ENCODE results near the gene RDH5. TPM values are rescaled to one million over a fixed set of nuclear protein-coding genes. Genes with fewer than 3 reads are reported as not detected.
A peak's percentile ranks its signal among the peaks of the same experiment; 100 is the strongest.

The RDH5 gene
- total RNA-seq, 4 donors from 2014 or later: 28.0 to 54.6 (median 38.4) TPM

DNA sequence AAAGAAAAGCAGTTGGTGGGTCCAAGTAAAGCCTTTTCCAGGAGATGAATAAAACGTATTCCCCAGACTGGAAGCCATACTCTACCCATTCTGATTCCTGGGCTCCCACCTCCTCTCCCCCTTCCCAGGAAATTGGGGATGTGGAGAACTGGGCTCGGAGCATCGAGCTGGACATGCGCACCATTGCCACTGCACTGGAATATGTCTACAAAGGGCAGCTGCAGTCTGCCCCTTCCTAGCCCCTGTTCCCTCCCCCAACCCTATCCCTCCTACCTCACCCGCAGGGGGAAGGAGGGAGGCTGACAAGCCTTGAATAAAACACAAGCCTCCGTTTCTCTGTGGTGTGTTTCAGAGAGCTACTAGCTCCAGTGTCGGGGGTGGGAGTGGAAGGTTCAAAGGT, 822 bp upstream of the RDH5 start:
- no peak overlapping the region for H3K4me3 ChIP-seq
- 45 to 62% methylated on average over 7 of the region's 7 CpGs for WGBS, 2 donors
- H3K27me3 ChIP-seq: no peaks in the 10 kb centered on the region
- H3K27ac ChIP-seq: peak overlapping the region; percentile 64 to 94 (median 91)
- H3K4me1 ChIP-seq: peaks cover 0 to 88% (median 69%) of the 10 kb centered on the region in 4 donors
- no peaks in the 10 kb centered on the region for H3K9me3 ChIP-seq
- no peak for TF ChIP-seq CTCF (IDR thresholded peaks at IDR 0.05)
- no peak for TF ChIP-seq EP300 (IDR thresholded peaks at IDR 0.05)
- no peak for TF ChIP-seq POLR2A (IDR thresholded peaks at IDR 0.05)
- peaks cover 0 to 21% (median 0%) of the 10 kb centered on the region in 3 donors for H3K36me3 ChIP-seq
- no peak for DNase-seq (ENCODE audit: low spot score in 2 of 2)

- H3K27me3 ChIP-seq: no peaks in the 10 kb centered on the region
- H3K4me3 ChIP-seq: peak overlapping the region in 1 of 4 donors; percentile 22
- peak overlapping the region in 3 of 4 donors; percentile 89 to 94 (median 93) for H3K27ac ChIP-seq
- H3K4me1 ChIP-seq: peaks cover 0 to 90% (median 68%) of the 10 kb centered on the region in 4 donors
- H3K36me3 ChIP-seq: peaks cover 0 to 37% (median 6%) of the 10 kb centered on the region in 3 donors
- 16 to 60% methylated on average over 2 to 9 of the region's 9 CpGs for WGBS, 2 donors
- no peaks in the 10 kb centered on the region for H3K9me3 ChIP-seq
- DNase-seq (ENCODE audit: low spot score in 2 of 2): peak; percentile 33 to 51
- no peak for TF ChIP-seq POLR2A (IDR thresholded peaks at IDR 0.05)
- peak in 1 of 2 donors; percentile 47 for TF ChIP-seq EP300 (IDR thresholded peaks at IDR 0.05)
- TF ChIP-seq CTCF (IDR thresholded peaks at IDR 0.05): peak; percentile 45 to 72 (median 67)
Measured at GRCh38 chr12:55720894-55721444, 776 bp downstream of the RDH5 start.

GRCh38 chr12:55721601-55722213, 1.5 kb downstream of the RDH5 start:
- Histone ChIP-seq H3K4me1 (peaks cover 0 to 94% (median 70%) of the 10 kb centered on the region in 4 donors), H3K36me3 (peaks cover 0 to 44% (median 6%) of the 10 kb centered on the region in 3 donors), H3K4me3 (peak overlapping the region in 1 of 4 donors; percentile 22), H3K27ac (peak overlapping the region in 3 of 4 donors; percentile 89 to 94 (median 93)), H3K27me3 (no peaks in the 10 kb centered on the region), H3K9me3 (no peaks in the 10 kb centered on the region)
- WGBS, 2 donors: 40 to 41% methylated on average over 11 to 14 of the region's 14 CpGs
- TF ChIP-seq CTCF (IDR thresholded peaks at IDR 0.05) (no peak), POLR2A (IDR thresholded peaks at IDR 0.05) (no peak), EP300 (IDR thresholded peaks at IDR 0.05) (no peak)
- no peak for DNase-seq (ENCODE audit: low spot score in 2 of 2)

- 86 to 92% methylated on average over 8 of the region's 8 CpGs for WGBS, 2 donors
- peak overlapping the region in 3 of 4 donors; percentile 26 to 100 (median 46) for H3K27ac ChIP-seq
- H3K36me3 ChIP-seq: peaks cover 0 to 49% (median 6%) of the 10 kb centered on the region in 3 donors
- no peaks in the 10 kb centered on the region for H3K9me3 ChIP-seq
- peaks cover 0 to 93% (median 70%) of the 10 kb centered on the region in 4 donors for H3K4me1 ChIP-seq
- TF ChIP-seq CTCF (IDR thresholded peaks at IDR 0.05): no peak
- no peak for TF ChIP-seq EP300 (IDR thresholded peaks at IDR 0.05)
- TF ChIP-seq POLR2A (IDR thresholded peaks at IDR 0.05): no peak
- no peak overlapping the region for H3K4me3 ChIP-seq
- DNase-seq (ENCODE audit: low spot score in 2 of 2): no peak
- H3K27me3 ChIP-seq: no peaks in the 10 kb centered on the region
Measured at GRCh38 chr12:55722948-55723347, 2.8 kb downstream of the RDH5 start.
